GM11168 (cell line): ENCODE data around the gene AP1M2.
"Not testable (repeated sequence)": the region's sequence is repeated elsewhere in the genome, so short reads cannot be mapped to it uniquely, and the experiment has no call there.

Experiments used
- in situ Hi-C: fragments of 300-500 bp; cut with MboI; formaldehyde crosslinking; loops from one replicate; pipeline ENCODE4 v1.12.0; 2022; ENCODE audit warnings: low sequenced_read_pairs; ENCODE audit not compliant: unreplicated experiment

The AP1M2 gene

DNA sequence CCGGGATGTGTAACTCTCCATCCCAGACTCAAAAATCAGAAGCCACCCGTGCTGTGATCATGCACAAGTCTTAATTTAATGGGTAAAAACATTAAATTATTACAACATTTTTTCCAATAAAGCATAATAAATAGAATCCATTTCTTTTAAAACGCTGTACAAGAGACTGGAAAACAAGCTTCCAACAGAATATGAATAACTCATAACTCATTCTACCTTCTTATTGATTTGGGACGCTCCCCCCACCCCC is 20.8 kb downstream of the AP1M2 start:
- in situ Hi-C loops: no loop called here

DNA sequence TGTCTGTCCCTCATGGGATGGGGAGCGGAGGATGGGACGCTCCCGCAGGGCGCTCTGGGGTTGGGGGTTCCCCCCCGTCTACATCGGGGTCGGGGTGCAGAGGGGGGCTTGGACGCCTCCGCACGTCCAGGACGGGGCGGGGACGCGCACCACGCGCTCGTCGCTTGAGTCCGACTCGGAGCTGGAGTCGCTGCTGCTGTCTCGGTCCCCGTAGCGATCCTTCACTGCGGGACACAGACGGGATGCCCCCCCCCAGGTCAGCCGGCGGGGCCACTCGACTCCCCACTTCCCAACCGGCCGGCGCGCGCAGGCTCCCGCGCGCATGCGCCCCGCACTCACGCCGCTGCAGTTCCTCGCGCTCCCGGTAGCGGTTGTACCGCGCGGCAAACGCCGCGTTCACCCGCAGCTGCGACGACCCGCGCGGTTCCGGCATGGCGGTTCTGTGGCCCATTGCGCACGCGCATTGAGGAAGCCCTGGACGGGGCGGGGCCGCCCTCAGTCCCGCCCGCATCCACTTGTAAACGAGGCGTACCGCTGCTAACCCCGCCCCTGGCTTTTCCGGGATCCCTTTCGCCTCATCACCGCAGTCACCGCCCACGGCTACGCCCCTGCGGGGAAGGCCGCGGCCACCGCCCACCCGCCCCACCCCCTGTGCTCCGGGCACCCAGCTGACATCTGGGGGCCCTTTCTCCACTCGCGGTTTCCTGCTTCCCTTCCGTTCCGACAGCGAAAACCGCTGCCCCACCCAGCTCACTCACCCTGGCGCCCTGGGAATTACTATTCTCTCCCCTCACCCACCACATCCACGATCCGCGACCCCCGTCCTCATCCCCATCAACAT is 21.3 kb downstream of the AP1M2 start, which contains the start of gene KRI1:
TSS of gene KRI1 (minus strand) at position 444 of the 841 bp plus-strand sequence. CDS start at position 433, 11 bp downstream.
- in situ Hi-C loops: no loop called here

DNA sequence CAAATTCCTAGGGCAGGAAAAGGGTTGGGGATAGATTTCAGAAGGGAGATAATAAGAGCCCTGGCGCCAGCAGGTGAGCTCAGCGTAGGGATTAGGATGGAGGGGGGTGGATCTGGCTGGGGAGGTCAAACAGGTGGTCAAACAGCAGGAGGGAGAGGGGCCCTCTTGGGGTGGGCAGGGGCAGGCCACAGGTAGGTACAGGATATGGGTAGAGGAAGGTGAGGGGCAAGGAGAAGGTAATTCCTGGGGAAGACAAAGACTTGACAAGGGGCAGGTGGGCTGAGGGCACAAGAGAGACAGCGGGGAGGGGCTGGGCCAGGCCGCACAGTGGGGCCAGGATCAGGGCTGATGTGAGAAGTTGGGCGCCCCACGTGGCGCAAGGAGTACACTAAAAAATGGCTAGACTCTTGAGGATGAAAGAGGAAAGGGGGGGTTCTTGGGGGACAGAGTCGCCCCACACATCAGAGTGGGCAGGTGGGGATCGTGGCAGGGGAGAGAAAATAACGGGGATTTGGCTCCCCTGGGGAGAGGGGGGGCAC is 22.0 kb downstream of the AP1M2 start:
- in situ Hi-C loops: no loop called here

DNA sequence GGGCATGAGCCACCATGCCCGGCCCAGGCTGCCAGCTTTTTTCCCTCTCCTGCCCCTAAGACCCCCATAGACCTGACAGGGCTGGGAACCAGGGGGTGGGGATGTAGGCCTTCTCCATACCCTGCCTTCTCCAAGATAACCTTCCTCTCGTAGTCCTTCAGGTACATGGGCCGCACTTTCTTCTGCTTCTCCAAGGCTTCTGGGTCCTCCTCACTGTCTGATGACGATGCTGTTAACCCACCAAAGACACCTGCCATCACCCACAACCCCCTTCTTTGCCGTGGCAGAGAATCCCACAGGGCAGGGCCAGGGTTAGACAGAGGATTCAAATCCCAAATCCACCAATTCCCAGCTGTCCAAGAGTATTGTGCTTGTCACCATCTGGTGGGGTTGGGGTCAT is 24.5 kb downstream of the AP1M2 start:
- in situ Hi-C loops: no loop called here

- in situ Hi-C loops: no loop called here
Observed at GRCh38 chr19:10560154-10560553, 27.0 kb downstream of the AP1M2 start.

- in situ Hi-C loops: no loop called here
Observed at GRCh38 chr19:10557603-10558197, 29.4 kb downstream of the AP1M2 start.

DNA sequence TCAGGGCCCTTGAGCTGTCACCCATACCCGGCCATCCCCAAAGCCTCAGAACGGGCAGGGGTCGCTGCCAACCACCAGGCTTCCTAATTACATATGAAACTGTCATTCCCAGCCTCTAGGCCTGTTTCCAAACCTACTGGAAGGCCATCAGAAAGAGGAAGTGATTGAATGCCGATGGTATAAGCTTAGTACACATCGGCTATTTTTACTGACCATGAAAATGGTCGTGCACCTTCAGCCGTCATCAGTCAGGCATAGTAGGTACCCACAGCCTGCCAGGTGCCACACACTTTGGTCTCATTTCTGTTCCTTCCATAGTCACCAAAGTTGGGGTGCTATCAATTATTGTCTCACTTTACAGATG is 31.5 kb downstream of the AP1M2 start:
- in situ Hi-C loops: no loop called here

DNA sequence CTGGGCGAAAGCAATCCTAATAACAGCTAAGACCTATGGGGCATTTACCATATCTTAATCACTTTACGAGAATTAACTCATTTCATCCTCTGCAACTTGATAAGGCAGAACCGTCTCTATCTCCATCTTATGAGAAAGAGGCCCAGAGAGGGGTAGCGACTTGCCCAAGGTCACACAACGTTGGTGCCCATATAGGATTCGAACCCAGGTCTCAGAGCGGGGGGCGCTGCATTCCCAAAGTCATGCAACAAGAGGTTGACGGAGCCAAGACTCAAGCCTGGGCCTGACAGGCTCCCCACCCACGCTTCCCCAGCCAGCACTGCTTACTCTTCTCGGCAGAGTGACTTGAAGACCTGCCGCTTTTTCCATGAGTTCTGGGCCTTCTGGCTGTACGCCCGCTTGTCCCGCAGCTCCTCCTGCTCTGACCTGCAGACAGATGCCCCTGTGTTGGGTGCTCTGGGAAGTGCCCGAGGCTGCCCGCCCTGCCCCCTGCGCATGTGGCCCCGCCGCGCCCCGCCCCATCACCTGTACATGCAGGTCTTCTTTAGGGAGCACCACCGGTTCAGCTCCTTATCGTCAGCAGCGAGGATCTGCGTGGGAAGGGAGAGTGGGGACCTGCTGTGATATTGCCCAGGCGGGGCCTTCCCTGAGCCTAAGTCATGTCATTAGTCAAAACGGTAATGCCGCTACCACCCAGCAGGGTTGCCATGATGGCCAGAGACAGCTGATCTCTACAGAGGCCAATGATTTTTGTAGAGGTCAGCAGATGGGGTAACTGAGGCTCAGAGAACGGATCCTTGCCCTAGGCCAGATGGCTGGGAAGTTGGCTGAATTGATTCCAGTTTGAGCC is 32.1 kb downstream of the AP1M2 start:
- in situ Hi-C loops: no loop called here

DNA sequence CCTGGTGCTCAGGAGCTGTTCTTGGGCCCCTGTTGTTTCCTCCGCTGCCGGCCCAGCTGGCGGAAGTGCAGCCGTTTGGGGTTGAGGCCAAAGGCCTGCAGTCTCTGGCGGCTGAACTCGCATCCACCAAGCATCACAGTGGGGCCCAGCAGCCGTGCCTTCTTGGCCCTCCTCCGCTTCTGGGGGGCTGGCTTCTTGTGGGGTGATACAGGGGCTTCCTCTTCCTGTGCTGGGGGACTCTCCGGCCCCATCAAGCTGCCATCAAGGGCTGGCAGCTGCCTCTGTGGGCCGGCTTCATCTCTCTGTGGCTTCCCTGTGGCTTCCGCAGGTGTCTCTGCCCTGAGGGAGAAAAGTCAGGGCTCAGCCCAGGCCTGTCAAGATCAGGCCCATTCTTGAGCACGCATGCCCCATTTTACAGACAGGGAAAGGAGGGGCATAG is 33.1 kb downstream of the AP1M2 start:
- in situ Hi-C loops: no loop called here

- in situ Hi-C loops: no loop called here
Observed at GRCh38 chr19:10553087-10553667, 33.9 kb downstream of the AP1M2 start.

- in situ Hi-C loops: no loop called here
Observed at GRCh38 chr19:10552510-10553053, 34.5 kb downstream of the AP1M2 start.

DNA sequence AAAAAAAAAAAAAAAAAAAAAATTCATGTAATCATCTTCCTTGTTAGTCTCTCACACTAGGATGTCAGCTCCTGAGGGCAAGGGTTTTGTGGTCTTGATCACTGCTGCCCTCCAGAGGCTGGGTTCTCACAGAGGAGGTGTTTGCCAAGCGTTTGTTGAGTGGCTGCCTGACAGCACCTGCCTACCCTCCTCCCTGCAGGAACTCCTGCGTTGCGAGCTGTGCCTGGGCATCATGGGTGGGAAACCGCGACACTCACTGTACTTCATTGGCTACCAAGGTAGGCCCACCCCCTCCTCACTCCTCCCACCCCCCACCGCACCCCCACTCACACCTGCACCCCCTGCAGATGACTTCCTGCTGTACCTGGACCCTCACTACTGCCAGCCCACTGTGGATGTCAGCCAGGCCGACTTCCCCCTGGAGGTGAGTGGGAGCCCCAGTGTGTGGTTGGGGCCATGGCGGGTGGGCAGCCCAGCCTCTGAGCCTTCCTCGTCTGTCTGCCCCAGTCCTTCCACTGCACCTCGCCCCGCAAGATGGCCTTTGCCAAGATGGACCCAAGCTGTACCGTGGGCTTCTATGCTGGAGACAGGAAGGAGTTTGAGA is 35.3 kb downstream of the AP1M2 start:
- in situ Hi-C loops: no loop called here

DNA sequence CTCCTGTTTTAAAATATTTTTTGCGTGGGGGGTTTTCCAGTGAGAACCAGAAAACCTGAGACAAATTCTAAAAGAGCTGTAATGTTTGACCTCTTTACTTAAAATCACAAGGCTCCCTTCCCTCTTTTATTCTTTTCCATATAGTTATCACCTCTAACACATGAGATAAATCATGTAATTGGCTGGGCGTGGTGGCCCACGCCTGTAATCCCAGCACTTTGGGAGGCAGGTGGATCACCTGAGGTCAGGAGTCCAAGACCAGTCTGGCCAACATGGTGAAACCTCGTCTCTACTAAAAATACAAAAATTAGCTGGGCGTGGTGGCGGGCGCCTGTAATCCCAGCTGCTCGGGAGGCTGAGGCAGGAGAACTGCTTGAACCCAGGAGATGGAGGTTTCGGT is 36.1 kb downstream of the AP1M2 start:
- in situ Hi-C loops: not testable (repeated sequence)

- in situ Hi-C loops: no loop called here
Observed at GRCh38 chr19:10550336-10550735, 36.8 kb downstream of the AP1M2 start.

DNA sequence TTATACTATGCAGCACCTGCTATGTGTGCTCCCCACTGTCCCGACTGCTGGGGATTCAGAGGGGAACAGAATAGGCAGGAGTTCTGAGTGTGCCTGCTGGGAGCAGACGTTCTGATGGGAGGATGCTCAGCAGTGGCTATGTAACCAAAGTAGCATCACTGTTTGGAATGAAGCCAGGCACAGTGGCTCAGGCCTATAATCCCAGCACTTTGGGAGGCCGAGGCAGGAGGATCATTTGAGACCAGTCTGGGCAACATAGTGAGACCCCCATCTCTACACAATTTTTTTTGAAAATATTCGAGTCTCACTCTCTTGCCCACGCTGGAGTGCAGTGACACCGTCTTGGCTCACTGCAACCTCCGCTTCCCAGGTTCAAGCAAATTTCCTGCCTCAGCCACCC is 37.4 kb downstream of the AP1M2 start:
- in situ Hi-C loops: no loop called here

GRCh38 chr19:10548746-10549276 is 38.3 kb downstream of the AP1M2 start:
- in situ Hi-C loops: no loop called here

GRCh38 chr19:10546817-10547216 is 40.3 kb downstream of the AP1M2 start:
- in situ Hi-C loops: no loop called here

DNA sequence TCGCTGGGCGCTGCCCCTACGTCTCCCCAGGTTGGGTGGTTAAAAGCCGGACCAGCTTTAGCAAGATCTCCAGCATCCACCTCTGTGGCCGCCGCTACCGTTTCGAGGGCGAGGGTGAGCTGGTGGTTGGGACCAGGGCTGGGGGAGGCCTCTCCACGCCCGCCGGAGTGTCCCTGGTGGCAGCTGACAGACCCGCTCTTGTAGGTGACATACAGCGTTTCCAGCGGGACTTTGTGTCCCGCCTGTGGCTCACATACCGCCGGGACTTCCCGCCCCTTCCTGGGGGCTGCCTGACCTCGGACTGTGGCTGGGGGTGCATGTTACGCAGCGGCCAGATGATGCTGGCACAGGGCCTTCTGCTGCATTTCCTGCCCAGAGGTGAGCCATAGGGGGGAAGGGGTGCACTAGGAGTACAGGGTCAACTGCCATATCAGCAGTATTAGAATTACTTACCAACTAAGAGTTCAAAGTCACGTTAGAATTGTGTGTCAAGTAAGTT is 42.3 kb downstream of the AP1M2 start:
- in situ Hi-C loops: no loop called here

GRCh38 chr19:10544242-10544752 is 42.8 kb downstream of the AP1M2 start:
- in situ Hi-C loops: no loop called here
